Adipose tissue (tissue), 3 donors: ENCODE results near the gene WBP2. TPM values are rescaled to one million over a fixed set of nuclear protein-coding genes. Genes with fewer than 3 reads are reported as not detected.
"Not testable (repeated sequence)": the region's sequence is repeated elsewhere in the genome, so short reads cannot be mapped to it uniquely, and the experiment has no call there.

Experiments used
- H3K27ac ChIP-seq: one replicate; pipeline ENCODE4 v1.5.1; 2013; ENCODE audit warnings: low read depth, low read length
- WGBS, 3 donors: extraction: QIAGEN DNeasy Blood & Tissue Kit; methylation state at CpG; one replicate each; pipeline ENCODE4 v1.1.7; 2013; 5-methylcytosine and 5-hydroxymethylcytosine counted together
- polyA plus RNA-seq, 3 donors: library from polyadenylated mRNA; stranded (reverse); fragments of 200-250 nt; gene quantifications; one replicate each; pipeline ENCODE4 v1.2.3, GENCODE V29; 2013
- donor health status: healthy with polysubstance abuse.
- donor health status: Bipolar disorder and iron deficiency.
- donor health status: healthy.

The WBP2 gene
- polyA plus RNA-seq, 3 donors = 85.0 to 162 (median 107) TPM

- no peak overlapping the region for H3K27ac ChIP-seq
- 59 to 74% (median 71%) methylated on average over 11 of the region's 11 CpGs for WGBS, 3 donors
These were observed 18.6 kb upstream of the WBP2 start for GRCh38 chr17:75873587-75874322.

GRCh38 chr17:75872434-75873351 is 17.6 kb upstream of the WBP2 start:
- H3K27ac ChIP-seq = no peak overlapping the region
- 32 to 39% (median 39%) methylated on average over 13 of the region's 13 CpGs for WGBS, 3 donors

GRCh38 chr17:75870228-75870627 is 15.1 kb upstream of the WBP2 start:
- 61 to 84% (median 69%) methylated on average over 10 of the region's 10 CpGs for WGBS, 3 donors
- peak overlapping the region; percentile 58 for H3K27ac ChIP-seq

GRCh38 chr17:75869282-75870141 is 14.4 kb upstream of the WBP2 start:
- 41 to 65% (median 45%) methylated on average over 23 of the region's 23 CpGs for WGBS, 3 donors
- H3K27ac ChIP-seq = peak overlapping the region; percentile 58

- H3K27ac ChIP-seq = not testable (repeated sequence)
- WGBS, 3 donors = 82 to 85% (median 85%) methylated on average over 12 of the region's 12 CpGs
These were observed 13.7 kb upstream of the WBP2 start for GRCh38 chr17:75868730-75869281.

- not testable (repeated sequence) for H3K27ac ChIP-seq
- 83 to 85% (median 84%) methylated on average over 14 to 17 of the region's 17 CpGs for WGBS, 3 donors
These were observed 10.5 kb upstream of the WBP2 start for GRCh38 chr17:75865404-75866188.

GRCh38 chr17:75864887-75865286 is 9.8 kb upstream of the WBP2 start:
- H3K27ac ChIP-seq = not testable (repeated sequence)
- 75 to 86% (median 85%) methylated on average over 4 of the region's 4 CpGs for WGBS, 3 donors

GRCh38 chr17:75864448-75864871 is 9.3 kb upstream of the WBP2 start:
- no peak overlapping the region for H3K27ac ChIP-seq
- WGBS, 3 donors = 13 to 67% (median 27%) methylated on average over 8 of the region's 8 CpGs

GRCh38 chr17:75861927-75862317 is 6.8 kb upstream of the WBP2 start:
- 59 to 85% (median 66%) methylated on average over 9 of the region's 9 CpGs for WGBS, 3 donors
- H3K27ac ChIP-seq = no peak overlapping the region

- H3K27ac ChIP-seq = not testable (repeated sequence)
- 86 to 89% (median 88%) methylated on average over 10 of the region's 10 CpGs for WGBS, 3 donors
These were observed 4.2 kb upstream of the WBP2 start for GRCh38 chr17:75859358-75859757.

- WGBS, 3 donors = 1 to 2% (median 1%) methylated on average over 15 to 24 of the region's 24 CpGs
- H3K27ac ChIP-seq = peak overlapping the region; percentile 53
These were observed 1.1 kb upstream of the WBP2 start for GRCh38 chr17:75856062-75856756.

- peak overlapping the region; percentile 61 for H3K27ac ChIP-seq
- 0% methylated on average over 17 to 19 of the region's 19 CpGs for WGBS, 3 donors
These were observed 240 bp downstream of the WBP2 start for GRCh38 chr17:75854881-75855309.

- WGBS, 3 donors = 15 to 32% (median 19%) methylated on average over 7 of the region's 7 CpGs
These were observed 910 bp downstream of the WBP2 start for GRCh38 chr17:75854101-75854748.

GRCh38 chr17:75853433-75853832 is 1.7 kb downstream of the WBP2 start:
- no peak overlapping the region for H3K27ac ChIP-seq
- 69 to 78% (median 76%) methylated on average over 7 of the region's 7 CpGs for WGBS, 3 donors

More at GRCh38 chr17:75854101-75854748, 910 bp downstream of the WBP2 start:
- H3K27ac ChIP-seq = peak overlapping the region; percentile 61

- WGBS, 3 donors = 93 to 95% (median 94%) methylated on average over 15 of the region's 15 CpGs
These were observed 3.5 kb downstream of the WBP2 start for GRCh38 chr17:75851693-75851991.

GRCh38 chr17:75850928-75851692 is 4.0 kb downstream of the WBP2 start:
- no peak overlapping the region for H3K27ac ChIP-seq
- WGBS, 3 donors = 82 to 88% (median 83%) methylated on average over 12 of the region's 12 CpGs

More at GRCh38 chr17:75851693-75851991, 3.5 kb downstream of the WBP2 start:
- H3K27ac ChIP-seq = not testable (repeated sequence)
